HG03565 (cell line): ENCODE data around the gene ZBTB40.

Experiments used
- ATAC-seq: cut with Tn5 transposase; IDR thresholded peaks from one replicate; pipeline ENCODE4 v1.9.1; 2021; ENCODE audit warnings: mild to moderate bottlenecking, moderate library complexity; ENCODE audit not compliant: unreplicated experiment

ZBTB40 gene

GRCh38 chr1:22498463-22498862, 46.8 kb downstream of the ZBTB40 start:
- no peak for ATAC-seq

DNA sequence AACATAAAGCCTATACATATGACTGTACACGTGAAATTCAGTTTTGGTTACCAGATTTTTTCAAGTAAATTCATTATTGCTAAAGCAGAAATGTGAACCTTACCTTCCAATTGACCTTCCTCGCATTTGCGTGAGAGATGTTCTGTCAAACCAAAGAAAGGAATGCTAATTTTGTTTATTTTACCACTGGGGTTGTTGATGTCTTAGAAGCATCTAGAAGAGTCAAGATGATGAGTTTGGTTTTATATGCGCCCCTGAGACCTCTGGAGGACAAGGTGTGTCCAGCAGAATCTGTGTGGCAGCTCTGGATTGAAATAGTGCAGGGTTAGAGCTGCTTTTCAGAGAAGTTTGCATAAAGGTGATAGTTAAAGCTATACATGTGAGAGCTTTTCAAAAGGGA, 48.4 kb downstream of the ZBTB40 start:
- ATAC-seq = no peak

DNA sequence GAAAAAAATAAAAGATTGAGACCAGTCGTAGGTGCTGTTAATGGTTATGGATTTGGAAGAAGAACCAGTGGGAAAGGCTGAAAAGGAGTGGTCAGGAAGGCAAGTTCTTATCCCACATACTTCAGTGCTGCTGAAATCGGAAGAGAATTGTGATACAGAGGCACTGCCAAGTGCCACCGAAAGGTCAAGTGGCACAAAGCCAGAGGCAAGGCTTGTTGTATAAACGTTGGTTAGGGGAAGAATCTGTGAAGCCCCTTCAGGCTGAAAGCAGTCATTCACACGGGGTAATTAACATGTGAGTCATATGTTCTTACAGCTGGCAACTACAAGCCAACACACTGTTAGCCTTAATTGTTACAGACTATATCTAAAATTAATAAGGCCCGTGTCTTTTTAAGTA, 48.8 kb downstream of the ZBTB40 start:
- no peak for ATAC-seq

GRCh38 chr1:22502202-22502601, 50.6 kb downstream of the ZBTB40 start:
- no peak for ATAC-seq

DNA sequence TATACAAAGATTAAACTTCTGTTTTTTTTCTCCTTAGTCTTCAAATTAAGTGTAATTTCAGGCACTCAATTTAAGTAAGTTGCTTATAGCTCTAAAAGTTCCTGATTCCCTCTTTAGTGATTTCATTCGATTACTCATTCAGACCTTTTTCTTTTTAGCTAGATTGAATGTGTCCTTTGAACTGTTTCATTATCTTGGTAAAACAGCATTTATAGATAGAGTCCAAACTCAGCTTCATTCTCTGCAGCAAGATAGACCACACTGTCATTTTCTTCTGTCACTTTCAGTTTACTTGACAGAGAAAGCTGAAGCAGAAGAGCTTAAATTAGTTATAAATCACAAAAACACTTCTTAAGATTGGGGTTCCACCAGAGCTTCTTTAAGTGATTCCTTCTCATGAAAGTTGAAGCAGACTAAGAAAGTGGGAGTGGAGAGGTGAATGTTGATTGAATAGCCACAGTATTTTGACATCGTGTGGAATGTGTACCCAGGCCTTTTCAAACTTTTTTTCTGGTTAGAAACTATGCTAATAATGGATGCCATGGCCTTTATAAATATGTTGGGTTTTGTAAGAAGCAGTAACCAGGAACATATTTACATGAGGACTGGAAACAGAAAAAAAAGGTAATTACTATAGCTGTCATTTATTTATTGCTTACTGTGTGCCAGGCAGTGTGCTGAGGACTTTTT, 52.2 kb downstream of the ZBTB40 start:
- ATAC-seq = no peak

DNA sequence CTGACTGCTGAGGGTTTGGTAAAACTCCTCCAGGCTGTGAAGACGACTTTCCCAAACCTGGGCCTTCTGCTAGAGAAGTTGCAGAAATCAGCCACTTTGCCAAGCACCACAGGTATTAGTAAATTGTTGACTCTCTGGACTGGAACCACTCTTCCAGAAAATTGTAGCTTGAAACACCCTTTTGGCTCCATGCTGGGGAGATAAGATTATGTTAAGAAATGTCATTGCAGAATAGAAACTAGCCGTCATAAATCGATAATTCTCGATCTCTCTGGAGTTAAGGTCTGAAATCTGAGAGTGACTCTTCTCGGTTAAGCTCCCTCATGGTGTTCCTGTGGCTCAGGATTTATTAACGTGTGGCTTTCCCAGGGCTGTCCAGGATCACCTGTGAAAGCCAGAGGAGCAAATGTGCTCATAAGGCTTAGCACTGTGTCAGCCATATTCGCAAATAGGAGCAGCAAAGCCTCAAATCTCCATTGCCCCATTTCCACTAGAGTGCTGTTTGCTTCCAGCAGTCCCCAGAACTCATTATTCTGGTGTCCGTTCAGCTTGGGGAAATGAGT, 54.6 kb downstream of the ZBTB40 start:
- no peak for ATAC-seq

- no peak for ATAC-seq
Observed at GRCh38 chr1:22507587-22507986, 55.9 kb downstream of the ZBTB40 start.

- ATAC-seq = no peak
Observed at GRCh38 chr1:22508329-22508728, 56.7 kb downstream of the ZBTB40 start.

- ATAC-seq = no peak
Observed at GRCh38 chr1:22508991-22509390, 57.3 kb downstream of the ZBTB40 start.

GRCh38 chr1:22509815-22510214, 58.2 kb downstream of the ZBTB40 start:
- ATAC-seq = no peak

DNA sequence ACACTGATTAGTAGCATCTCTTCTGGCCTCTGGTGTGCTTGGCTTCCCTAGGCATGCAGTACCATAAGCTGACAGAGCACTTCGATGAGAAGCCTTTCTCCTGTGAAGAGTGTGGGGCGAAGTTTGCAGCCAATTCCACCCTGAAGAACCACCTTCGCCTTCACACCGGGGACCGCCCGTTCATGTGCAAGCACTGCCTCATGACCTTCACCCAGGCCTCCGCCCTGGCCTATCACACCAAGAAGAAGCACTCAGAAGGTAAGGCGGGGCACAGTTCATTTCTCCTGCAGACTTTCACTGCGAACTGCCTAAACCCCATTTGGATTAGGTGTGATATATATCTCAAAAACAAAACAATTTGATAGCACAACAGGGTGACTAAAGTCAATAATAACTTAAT, 61.2 kb downstream of the ZBTB40 start:
- ATAC-seq = no peak

- no peak for ATAC-seq
Observed at GRCh38 chr1:22516906-22517571, 65.4 kb downstream of the ZBTB40 start.

- no peak for ATAC-seq
Observed at GRCh38 chr1:22517956-22518355, 66.3 kb downstream of the ZBTB40 start.

DNA sequence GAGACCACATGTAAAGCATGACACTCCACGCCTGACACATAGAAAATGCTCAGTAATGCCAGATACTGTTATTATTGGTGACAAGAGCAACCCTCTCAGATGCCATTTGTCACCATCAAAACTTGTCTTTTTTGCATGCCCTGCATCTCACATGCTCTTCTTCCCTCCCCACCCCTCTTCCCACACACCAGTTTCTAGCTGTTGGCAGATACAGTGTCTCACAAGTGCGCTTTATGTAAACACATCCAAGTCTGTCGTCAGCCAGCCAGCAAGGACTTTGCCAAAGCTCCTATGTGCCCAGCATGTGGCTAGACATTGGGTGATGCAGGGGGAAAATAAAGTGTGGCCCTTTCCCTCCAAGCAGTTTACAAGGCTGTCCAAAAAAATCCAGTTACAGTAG, 66.7 kb downstream of the ZBTB40 start:
- ATAC-seq = no peak

- no peak for ATAC-seq
Observed at GRCh38 chr1:22520871-22521270, 69.2 kb downstream of the ZBTB40 start.

- ATAC-seq = no peak
Observed at GRCh38 chr1:22521692-22522091, 70.0 kb downstream of the ZBTB40 start.

DNA sequence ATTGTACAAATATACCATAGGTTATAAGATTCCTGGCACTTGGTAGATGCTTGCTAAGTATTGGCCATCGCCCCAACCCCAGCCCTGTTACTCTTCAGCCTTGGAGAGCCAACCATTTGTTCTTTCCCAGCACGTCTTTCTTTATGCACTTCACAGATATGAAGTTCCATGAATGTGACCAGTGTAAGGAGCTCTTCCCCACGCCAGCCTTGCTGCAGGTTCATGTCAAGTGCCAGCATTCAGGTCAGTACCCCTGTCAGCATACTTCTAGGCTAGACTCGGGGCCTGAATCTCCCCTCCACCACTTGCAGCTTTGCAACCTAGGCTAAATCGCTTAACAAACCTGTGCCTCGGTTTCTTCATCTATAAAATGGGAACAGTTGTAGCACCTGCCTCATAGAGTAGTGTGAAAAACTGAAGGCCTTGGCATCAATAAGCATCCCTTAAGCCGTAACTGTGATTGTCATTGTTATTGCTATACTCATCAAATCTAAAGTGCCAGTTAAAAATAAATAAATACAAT, 70.6 kb downstream of the ZBTB40 start:
- no peak for ATAC-seq

GRCh38 chr1:22524481-22524880, 72.8 kb downstream of the ZBTB40 start:
- ATAC-seq = no peak

DNA sequence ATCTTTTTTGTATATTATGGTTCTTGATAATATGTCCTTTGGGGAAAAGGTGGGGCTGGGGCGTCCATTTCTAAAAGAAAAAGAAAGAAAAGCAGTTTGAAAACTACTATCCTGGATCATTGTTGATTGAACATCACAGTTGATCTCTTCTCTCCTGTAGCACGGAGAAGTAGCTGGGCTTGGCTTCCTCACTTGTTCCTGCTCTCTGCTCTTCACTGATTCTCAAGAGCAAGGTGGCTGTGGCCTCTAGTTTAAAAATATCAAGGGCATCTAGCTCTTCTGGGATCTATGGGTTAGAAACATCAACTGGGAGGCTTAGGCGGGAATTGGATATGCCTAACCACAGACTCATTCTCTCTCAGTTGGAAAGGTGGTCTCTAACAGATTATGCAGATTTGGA, 73.6 kb downstream of the ZBTB40 start:
- ATAC-seq = no peak

GRCh38 chr1:22525646-22526045, 74.0 kb downstream of the ZBTB40 start:
- ATAC-seq = no peak

- no peak for ATAC-seq
Observed at GRCh38 chr1:22526098-22526497, 74.4 kb downstream of the ZBTB40 start.

DNA sequence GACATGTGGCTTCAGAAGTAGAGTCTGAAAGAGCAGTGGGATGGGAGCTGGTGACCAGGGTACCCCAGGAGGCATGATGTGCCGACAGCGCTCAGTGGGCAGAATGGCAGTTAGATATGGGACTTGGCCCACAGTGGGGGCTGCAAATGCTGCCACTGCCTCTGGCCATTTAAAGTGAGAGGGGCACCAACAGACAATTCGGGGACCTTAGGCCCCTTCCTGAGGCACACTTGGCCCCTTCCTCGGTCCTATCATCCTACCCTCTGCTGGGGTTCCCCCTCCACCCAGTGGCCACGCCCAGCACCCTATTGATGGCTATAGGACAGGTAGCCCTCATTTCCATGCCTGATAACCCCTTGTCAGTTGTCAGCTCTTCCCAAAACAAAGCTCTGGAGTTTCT, 75.0 kb downstream of the ZBTB40 start:
- no peak for ATAC-seq
